Measurements from ENCODE around the gene LYSMD2.

LYSMD2 gene

GRCh38 chr15:51718746-51719145, 18.7 kb downstream of the LYSMD2 start:
- no peak for DNase-seq (ENCODE audit: low read depth)

DNA sequence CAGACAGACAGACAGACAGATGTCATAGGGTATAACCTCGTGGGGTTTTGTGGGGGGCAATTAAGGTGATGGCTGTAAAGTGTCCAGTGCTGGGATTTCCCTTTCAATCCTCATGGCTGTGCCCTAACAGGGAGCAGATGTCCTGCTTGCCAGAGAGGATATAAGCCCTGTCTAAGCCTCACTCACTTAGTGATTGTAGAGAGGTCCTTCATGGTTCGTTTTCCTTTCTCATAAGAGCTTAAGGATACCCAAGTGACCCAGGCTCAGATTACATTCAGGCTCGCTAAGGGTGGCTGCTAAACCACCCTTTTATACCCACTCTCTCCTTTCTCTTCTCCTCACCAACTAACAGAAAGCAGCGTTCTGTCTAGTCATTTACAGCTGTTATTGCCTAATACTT, 19.2 kb downstream of the LYSMD2 start:
- DNase-seq (ENCODE audit: low read depth) = no peak

GRCh38 chr15:51714911-51715310, 22.5 kb downstream of the LYSMD2 start:
- DNase-seq (ENCODE audit: low read depth) = no peak

- DNase-seq (ENCODE audit: low read depth) = no peak
These were observed 23.3 kb downstream of the LYSMD2 start for GRCh38 chr15:51714162-51714561.

DNA sequence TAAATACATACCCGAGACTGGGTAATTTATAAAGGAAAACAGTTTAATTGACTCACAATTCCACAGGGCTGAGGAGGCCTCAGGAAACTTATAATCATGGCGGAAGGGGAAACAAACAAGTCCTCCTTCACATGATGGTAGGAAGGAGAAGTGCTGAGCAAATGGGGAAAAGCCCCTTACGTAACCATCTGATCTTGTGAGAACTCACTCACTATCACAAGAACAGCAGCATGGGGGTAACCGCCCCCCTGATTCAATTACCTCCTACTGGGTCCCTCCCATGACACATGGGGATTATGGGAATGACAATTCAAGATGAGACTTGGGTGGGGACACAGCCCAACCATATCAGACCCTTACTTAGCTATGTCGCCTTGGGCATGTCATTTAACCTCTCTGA, 28.4 kb downstream of the LYSMD2 start:
- DNase-seq (ENCODE audit: low read depth) = no peak

GRCh38 chr15:51708013-51708412, 29.4 kb downstream of the LYSMD2 start:
- no peak for DNase-seq (ENCODE audit: low read depth)

- no peak for DNase-seq (ENCODE audit: low read depth)
These were observed 30.4 kb downstream of the LYSMD2 start for GRCh38 chr15:51706926-51707608.

DNA sequence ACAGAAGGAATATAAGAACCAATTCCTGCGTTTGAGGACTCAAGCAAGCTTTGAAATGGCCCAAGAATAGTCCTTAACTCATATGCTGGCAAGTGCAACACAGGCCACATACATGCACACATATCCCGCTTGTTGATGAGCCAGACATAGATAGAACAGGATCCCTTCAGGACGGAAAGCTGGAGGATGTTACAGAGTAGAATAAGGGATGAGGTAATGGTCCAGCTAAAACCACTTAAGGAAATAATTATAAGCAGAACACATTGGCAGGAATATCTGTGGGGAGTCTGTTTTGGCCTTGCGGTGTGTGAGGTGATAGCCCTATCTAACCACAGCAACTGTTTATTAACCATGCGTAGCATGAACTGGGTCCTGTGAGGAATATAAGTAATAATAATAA, 31.2 kb downstream of the LYSMD2 start:
- no peak for DNase-seq (ENCODE audit: low read depth)

DNA sequence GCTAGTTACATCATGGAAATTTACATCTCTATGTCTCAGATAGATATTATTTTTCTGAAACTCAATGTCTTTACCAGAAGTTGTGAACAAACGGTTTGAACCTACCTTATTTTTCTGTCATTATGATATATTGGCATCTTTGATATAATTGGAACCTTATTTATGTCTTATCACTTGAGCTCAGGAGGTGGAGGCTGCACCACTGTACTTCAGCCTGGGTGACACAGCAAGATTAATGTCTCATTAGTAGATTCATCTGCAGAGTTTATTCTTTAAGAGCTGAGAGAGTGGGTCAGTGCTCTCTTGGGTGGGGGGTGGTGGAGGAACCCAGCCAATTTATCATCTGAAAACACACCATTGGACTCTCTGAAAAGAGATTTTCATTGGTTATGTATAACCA, 34.7 kb downstream of the LYSMD2 start:
- DNase-seq (ENCODE audit: low read depth) = no peak

- no peak for DNase-seq (ENCODE audit: low read depth)
These were observed 38.1 kb downstream of the LYSMD2 start for GRCh38 chr15:51699373-51699772.

DNA sequence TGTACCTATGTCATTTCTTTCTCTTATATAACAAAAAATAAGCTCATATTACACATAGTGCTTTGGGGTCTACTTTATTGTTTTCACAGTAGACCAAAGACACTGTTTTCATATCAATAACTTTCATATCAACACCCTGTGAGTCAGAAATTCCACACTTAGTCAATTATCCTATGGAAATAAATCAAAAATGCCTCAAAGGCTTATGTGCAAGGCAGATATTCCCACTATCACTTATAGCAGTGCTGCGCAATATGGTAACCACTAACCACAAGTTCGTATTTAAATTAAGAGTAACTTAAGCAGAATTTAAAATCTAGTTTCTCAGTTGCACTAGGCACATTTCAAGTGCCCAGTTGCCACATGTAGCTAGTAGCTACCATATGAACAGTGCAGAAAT, 40.3 kb downstream of the LYSMD2 start:
- DNase-seq (ENCODE audit: low read depth) = no peak

GRCh38 chr15:51696566-51696965, 40.9 kb downstream of the LYSMD2 start:
- no peak for DNase-seq (ENCODE audit: low read depth)

DNA sequence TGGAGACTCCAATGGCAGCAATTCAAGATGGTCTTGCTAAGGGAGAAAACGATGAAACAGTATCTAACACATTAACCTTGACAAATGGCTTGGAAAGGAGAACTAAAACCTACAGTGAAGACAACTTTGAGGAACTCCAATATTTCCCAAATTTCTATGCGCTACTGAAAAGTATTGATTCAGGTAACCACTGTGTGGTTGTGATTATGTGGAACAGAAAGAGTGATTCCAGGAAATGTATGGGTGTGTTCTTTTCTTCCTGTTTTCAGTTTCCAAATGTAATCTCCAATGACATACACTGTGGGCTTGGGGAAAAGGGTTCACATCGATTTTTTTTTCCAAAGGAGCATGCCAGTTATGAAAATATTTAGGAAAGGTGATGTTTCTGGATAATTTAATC, 45.3 kb downstream of the LYSMD2 start:
- no peak for DNase-seq (ENCODE audit: low read depth)

DNA sequence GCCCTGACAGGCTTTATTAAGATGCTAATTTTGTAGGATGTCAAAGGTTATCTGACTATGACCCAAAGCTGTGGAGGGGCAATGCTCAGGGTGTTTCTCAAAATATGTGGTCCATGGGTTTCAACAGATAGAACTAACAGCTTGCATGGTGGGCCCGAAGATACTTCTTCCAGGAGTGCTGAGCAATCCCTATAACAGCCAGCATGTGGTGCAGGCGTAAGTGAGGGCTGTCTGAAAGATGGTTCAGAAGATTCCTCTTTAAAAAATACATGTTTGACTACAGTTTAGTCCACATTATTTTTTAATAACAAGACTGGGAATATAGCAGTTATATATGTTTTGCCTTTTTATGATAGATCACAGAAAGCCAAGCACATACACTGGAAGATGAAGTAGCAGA, 48.6 kb downstream of the LYSMD2 start:
- DNase-seq (ENCODE audit: low read depth) = no peak

- no peak for DNase-seq (ENCODE audit: low read depth)
These were observed 49.9 kb downstream of the LYSMD2 start for GRCh38 chr15:51687565-51687964.

DNA sequence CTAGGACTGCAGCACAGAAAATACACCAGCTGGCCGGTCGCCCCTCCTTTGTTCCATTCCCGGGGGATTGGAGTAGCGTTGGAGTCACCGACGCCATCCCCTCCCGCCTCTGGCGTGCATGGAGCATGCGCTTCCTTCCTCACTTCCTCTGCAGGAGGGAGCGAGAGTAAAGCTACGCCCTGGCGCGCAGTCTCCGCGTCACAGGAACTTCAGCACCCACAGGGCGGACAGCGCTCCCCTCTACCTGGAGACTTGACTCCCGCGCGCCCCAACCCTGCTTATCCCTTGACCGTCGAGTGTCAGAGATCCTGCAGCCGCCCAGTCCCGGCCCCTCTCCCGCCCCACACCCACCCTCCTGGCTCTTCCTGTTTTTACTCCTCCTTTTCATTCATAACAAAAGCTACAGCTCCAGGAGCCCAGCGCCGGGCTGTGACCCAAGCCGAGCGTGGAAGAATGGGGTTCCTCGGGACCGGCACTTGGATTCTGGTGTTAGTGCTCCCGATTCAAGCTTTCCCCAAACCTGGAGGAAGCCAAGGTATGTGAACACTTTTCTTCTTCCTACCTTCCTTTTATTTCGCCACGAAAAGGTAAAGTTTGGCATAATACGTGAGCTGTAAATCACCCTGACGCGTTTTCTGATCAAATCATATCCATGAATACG, 56.0 kb downstream of the LYSMD2 start, which contains the start of gene SCG3:
SCG3 (plus strand) TSS at position 201 of the 661 bp plus-strand sequence; CDS start at position 454, 253 bp downstream.
- peak; percentile 1 for DNase-seq (ENCODE audit: low read depth)

DNA sequence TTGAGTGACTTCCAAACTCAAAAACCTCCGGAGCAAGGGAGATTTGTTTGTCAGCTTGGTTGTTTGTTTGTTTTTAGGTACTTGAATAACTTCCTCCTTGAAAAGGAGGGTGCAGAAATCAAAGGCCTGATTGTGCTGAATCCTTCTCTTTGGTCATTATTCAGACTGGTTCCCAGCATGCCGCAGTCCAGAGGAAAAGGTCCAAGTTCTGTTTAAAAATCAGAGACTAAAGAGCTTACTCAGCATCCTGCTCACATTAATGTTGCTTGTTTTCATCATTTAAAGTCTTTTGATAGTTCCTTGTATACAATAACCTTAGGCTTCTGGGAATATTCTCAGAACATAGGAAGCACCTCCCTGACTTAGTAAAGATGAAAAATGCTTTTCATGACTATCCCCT, 57.1 kb downstream of the LYSMD2 start:
- DNase-seq (ENCODE audit: low read depth) = no peak

DNA sequence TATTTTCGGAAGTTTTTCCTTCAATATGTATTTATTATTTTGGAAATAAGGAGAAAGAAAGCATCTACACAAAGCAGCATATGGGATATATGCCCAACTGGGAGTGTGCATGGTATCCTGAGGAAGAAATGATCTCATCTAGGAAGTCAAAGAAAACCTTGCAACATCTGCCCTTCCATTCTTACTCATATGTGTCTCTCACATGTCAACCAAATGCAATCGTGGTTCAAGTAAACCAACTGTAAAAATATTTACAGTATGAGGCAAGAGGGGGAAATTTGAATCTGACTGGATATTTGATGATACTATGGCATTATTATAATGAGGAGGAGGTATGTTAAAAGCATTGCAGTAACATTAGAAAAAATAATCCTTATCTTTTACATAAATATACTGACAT, 59.4 kb downstream of the LYSMD2 start:
- no peak for DNase-seq (ENCODE audit: low read depth)

- no peak for DNase-seq (ENCODE audit: low read depth)
These were observed 60.0 kb downstream of the LYSMD2 start for GRCh38 chr15:51677452-51677851.

DNA sequence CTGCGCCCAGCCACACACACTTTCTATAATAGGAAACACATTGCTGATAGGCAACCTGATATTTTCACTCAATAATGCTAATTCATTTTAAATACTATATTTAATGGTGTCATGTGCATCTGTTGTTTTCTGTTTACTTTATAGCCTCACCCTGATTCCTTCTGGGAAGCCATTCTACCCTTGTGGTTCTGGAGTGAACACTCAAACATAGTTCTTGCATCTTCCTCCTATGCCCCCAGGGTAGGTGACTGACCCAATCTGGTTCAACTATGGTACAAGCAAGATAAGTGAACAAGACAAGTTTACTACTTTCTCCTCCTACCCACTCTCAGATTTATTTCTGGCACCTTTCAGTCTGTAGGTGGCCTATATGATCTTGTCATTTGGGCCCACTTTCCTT, 60.4 kb downstream of the LYSMD2 start:
- DNase-seq (ENCODE audit: low read depth) = no peak

DNA sequence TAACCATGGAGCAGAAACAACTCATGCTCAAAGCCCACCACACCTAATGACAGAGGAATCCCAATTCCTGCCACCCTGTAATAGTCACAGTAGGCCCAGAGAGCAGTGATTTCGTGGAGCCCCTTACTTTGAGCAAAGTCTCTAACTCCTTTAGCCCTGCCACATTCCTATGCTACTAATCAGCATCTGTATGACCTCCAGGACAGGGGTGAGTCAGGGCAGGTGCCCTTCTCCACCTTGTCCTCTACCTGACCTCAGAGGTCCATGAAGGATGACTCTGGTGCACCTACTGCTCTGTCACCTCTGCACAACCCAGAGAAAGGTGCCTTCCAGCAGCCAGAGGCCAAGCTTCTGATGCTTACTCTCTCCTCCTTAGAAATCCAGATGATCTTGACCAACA, 62.2 kb downstream of the LYSMD2 start:
- DNase-seq (ENCODE audit: low read depth) = no peak
